Measurements from ENCODE around the gene CFAP74.

DNA sequence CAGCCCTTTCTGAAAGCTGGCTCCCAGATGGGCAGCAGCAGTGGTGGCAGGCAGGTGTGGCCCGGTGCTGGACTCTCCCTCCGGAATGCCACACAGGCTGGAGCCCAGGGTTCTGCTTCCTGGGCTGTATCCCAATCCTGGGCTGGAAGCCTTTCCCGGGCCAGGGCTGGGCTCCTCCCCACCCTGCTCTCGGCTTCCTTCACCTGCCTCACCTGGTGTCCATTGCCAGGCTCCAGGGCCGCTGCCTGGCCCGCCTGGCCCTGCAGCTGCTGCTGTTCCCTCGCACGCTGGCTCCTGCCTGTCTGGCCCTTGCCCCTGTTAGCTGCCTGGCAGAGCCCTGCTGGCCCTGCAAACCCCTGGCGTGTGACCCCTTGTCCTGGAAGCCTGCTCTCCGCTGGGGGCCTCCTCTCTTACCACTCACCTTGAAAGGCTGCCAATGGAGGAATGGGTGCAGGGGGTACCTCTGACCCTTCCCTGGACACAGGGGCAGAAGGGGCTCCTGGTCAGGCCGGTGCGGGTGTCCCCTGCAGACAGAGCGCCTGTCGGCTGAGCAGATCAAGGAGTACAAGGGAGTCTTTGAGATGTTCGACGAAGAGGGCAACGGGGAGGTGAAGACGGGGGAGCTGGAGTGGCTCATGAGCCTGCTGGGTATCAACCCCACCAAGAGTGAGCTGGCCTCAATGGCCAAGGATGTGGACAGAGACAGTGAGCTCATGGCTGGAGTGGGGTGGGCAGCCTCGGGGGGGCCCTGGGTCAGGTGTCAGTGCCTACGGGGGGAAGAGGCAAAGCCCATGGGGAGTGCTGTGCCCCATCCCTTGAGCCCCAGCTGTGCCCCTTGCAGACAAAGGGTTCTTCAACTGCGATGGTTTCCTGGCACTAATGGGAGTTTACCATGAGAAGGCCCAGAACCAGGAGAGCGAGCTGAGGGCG lies 87.4 kb downstream of the CFAP74 start:
- TF ChIP-seq POLR2A (IDR thresholded peaks at IDR 0.05; ENCODE audit: low read depth, low read length) (no peak), POLR2AphosphoS5 (IDR thresholded peaks at IDR 0.05; ENCODE audit: low read depth, low read length) (no peak)

Data from GM12892 (cell line).